Neutrophil (primary cell): Measurements from ENCODE around the gene GJE1.
"Not testable (repeated sequence)": the region's sequence is repeated elsewhere in the genome, so short reads cannot be mapped to it uniquely, and the experiment has no call there.

Source experiments
- H3K27ac ChIP-seq: fragments of 200-600 bp; sonication (generic); 2 replicates; pipeline ENCODE4 v1.5.1; 2016; ENCODE audit warnings: mild to moderate bottlenecking, moderate library complexity
- H3K27me3 ChIP-seq: fragments of 200-600 bp; sonication (generic); 2 replicates; pipeline ENCODE4 v1.6.0; 2016; ENCODE audit warnings: mild to moderate bottlenecking
- H3K36me3 ChIP-seq: fragments of 200-600 bp; sonication (generic); 2 replicates; pipeline ENCODE4 v1.5.1; 2017
- H3K4me1 ChIP-seq, 2 experiments: fragments of 200-600 bp in 1 of 2; sonication (generic) in 1 of 2; 1 replicate in 1 of 2; 2 replicates in 1 of 2; pipeline versions ENCODE4 v1.5.1 to v1.6.1; 2013 to 2016; ENCODE audit warnings: low read depth in 1 of 2, low read length in 1 of 2, mild to moderate bottlenecking in 1 of 2, moderate library complexity in 1 of 2; ENCODE audit not compliant: control insufficient read depth in 1 of 2, insufficient read depth in 1 of 2
- H3K4me3 ChIP-seq, 2 experiments: fragments of 200-600 bp in 1 of 2; sonication (generic) in 1 of 2; 1 replicate in 1 of 2; 2 replicates in 1 of 2; pipeline ENCODE4 v1.5.1; 2013 to 2016; ENCODE audit warnings: low read depth in 1 of 2, low read length in 1 of 2, mild to moderate bottlenecking in 1 of 2, moderate library complexity in 1 of 2
- H3K9me3 ChIP-seq: fragments of 200-600 bp; sonication (generic); 2 replicates; pipeline ENCODE4 v1.5.1; 2016
- TF ChIP-seq, protein P1 (sequence below): fragments of 200-600 bp; sonication (generic); IDR thresholded peaks from 2 replicates; pipeline ENCODE4 v1.5.1; 2016; ENCODE audit warnings: antibody characterized with exemption

Gene GJE1

DNA sequence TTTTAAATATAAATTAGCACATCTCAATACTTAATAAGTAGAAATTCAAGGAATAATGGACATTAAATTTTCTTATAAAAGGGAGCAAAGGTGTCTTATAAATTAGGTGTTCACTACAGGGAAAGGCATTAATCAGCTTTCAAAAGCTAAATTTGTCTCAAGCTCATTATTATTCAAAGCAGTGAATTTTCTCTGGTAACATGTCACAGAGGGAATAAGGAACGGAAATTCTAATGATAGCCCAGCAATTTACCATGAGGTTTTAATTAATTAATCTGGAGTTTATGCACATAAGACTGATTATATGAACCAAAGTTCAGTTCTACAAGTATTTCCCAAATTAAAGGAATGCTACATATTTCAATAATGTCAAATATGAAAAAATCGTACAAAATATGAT is 15.4 kb upstream of the GJE1 start:
- H3K4me1 ChIP-seq: no peaks in the 10 kb centered on the region
- peaks cover 7% of the 10 kb centered on the region for H3K27me3 ChIP-seq
- H3K4me3 ChIP-seq: no peak overlapping the region
- H3K9me3 ChIP-seq: no peaks in the 10 kb centered on the region
- TF ChIP-seq, protein P1, sequence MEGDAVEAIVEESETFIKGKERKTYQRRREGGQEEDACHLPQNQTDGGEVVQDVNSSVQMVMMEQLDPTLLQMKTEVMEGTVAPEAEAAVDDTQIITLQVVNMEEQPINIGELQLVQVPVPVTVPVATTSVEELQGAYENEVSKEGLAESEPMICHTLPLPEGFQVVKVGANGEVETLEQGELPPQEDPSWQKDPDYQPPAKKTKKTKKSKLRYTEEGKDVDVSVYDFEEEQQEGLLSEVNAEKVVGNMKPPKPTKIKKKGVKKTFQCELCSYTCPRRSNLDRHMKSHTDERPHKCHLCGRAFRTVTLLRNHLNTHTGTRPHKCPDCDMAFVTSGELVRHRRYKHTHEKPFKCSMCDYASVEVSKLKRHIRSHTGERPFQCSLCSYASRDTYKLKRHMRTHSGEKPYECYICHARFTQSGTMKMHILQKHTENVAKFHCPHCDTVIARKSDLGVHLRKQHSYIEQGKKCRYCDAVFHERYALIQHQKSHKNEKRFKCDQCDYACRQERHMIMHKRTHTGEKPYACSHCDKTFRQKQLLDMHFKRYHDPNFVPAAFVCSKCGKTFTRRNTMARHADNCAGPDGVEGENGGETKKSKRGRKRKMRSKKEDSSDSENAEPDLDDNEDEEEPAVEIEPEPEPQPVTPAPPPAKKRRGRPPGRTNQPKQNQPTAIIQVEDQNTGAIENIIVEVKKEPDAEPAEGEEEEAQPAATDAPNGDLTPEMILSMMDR: no peak
- no peaks in the 10 kb centered on the region for H3K36me3 ChIP-seq
- H3K27ac ChIP-seq: no peak overlapping the region

DNA sequence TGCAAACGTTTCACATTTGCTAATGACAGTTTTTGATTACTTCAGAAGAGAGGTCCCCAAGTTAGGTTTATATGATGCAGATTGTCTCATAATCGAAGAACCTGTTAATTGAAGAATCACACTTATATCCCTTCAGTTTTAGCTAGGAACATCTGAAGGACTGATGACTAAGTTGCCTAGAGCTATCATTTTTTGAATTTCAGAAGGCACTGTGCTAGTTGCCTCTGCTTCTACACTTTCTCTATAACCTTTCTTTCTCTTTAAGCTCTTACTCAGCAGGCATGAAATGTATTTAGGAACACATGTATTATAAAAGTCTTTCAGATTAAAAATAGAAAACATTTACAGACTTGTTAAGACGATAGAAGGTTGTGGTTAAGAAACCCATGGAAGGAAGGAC is 14.4 kb upstream of the GJE1 start:
- Histone ChIP-seq H3K36me3 (no peaks in the 10 kb centered on the region), H3K27ac (no peak overlapping the region), H3K27me3 (peaks cover 7% of the 10 kb centered on the region), H3K9me3 (no peaks in the 10 kb centered on the region), H3K4me3 (no peak overlapping the region), H3K4me1 (no peaks in the 10 kb centered on the region)
- TF ChIP-seq, protein P1: no peak

DNA sequence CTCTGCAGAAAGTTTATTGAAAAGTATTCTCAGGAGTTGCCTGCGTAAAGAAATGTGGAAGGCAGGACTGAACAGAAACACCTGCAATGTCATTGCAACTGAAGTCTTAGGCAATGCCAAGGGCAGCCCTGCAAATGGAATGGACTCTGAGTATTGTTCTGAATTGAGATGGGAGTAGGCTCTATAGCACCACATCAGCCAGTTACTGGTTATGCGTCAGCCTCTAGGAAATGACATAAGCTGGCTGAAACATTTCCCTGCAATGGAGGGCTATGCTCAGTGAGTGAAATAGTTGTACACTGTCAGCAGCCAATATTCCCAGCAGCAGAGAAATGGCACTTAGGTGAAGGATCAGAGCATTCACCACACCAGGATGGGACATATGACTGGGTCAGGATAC is 13.8 kb upstream of the GJE1 start:
- Histone ChIP-seq H3K36me3 (no peaks in the 10 kb centered on the region), H3K4me1 (no peaks in the 10 kb centered on the region), H3K27ac (no peak overlapping the region), H3K9me3 (no peaks in the 10 kb centered on the region), H3K27me3 (peaks cover 7% of the 10 kb centered on the region), H3K4me3 (no peak overlapping the region)
- TF ChIP-seq, protein P1: no peak

DNA sequence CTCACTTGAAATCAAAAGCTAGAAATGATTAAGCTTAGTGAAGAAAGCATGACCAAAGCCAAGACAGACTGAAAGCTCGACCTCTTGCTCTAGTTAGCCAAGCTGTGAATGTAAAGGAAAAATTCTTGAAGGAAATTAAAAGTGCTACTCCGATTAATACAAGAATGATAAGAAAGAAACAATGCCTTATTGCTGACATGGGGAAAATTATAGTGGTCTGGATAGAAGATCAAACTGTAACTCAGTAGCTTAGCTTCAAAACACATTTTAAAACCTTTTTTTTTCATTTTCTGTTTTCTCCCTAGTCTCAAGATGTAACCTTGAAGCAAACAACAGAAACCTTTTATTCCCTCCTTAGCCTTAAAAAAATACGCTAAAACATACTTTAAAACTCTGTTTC is 11.4 kb upstream of the GJE1 start:
- Histone ChIP-seq H3K4me1 (no peaks in the 10 kb centered on the region), H3K36me3 (no peaks in the 10 kb centered on the region), H3K9me3 (no peaks in the 10 kb centered on the region), H3K27me3 (peaks cover under 1% of the 10 kb centered on the region), H3K27ac (no peak overlapping the region), H3K4me3 (no peak overlapping the region)
- TF ChIP-seq, protein P1: no peak

DNA sequence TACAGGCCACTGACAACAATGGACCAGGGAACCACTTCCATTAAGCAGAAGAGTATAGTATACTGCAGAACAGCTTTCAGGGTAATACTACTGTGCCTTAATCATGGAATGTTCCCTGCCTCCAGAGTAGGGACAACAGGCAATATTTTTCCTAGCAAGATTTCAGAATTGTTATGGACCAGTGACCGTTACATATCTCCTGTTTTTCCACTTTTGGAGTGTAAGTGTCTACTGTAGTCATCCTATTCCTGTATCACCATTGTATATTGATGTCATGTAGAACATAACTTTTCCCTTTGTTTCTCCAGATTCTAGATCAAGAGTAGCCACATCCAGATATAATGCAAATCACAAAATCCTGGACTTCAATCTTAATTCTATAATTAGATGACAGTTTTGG is 1.9 kb upstream of the GJE1 start:
- Histone ChIP-seq H3K4me1 (no peaks in the 10 kb centered on the region), H3K36me3 (no peaks in the 10 kb centered on the region), H3K4me3 (no peak overlapping the region), H3K27me3 (peaks cover 13% of the 10 kb centered on the region), H3K9me3 (no peaks in the 10 kb centered on the region), H3K27ac (no peak overlapping the region)
- TF ChIP-seq, protein P1: no peak

DNA sequence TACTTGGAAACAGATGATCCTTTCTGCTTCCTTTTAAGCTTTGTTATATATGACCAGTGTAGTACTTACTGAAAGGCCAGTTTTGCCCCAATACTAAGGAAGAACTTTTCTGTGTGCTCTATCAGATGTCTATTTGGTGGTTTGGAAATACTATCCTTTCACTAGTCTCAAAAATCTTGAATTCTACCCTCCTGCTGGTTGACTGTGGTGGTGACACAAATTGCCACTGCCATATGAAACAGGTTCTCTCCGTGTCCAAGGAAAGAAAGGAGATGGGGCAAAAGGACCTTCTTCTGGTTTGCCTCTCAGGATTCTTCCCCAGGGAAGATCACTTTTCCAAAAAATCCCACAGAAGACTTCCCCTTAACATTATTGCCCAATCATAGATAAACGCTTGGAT is 6.2 kb downstream of the GJE1 start:
- no peak overlapping the region for H3K4me3 ChIP-seq
- TF ChIP-seq, protein P1: no peak
- H3K36me3 ChIP-seq: no peaks in the 10 kb centered on the region
- H3K27me3 ChIP-seq: no peaks in the 10 kb centered on the region
- no peak overlapping the region for H3K27ac ChIP-seq
- no peaks in the 10 kb centered on the region for H3K9me3 ChIP-seq
- no peaks in the 10 kb centered on the region for H3K4me1 ChIP-seq

DNA sequence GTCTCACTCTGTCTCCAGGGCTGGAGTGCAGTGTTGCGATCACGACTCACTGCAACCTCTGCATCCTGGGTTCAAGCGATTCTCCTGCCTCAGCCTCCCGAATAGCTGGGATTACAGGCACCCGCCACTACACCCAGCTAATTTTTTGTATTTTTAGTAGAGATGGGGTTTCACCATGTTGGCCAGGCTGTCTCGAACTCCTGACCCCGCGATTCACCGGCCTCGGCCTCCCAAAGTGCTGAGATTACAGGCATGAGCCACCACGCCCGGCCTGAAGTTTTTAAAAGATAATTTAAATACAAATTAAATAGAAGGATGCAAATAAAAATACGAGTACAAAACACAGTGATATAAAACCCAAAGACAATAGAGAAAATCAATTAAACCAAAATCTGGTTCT is 8.8 kb downstream of the GJE1 start:
- H3K4me3 ChIP-seq, H3K36me3 ChIP-seq, H3K27ac ChIP-seq, H3K4me1 ChIP-seq, H3K9me3 ChIP-seq: not testable (repeated sequence)
- peaks cover 14% of the 10 kb centered on the region for H3K27me3 ChIP-seq
